Natural killer cell (primary cell): ENCODE results near the gene CACNG7. TPM values are rescaled to one million over a fixed set of nuclear protein-coding genes. Genes with fewer than 3 reads are reported as not detected.

ENCODE experiments used
- ATAC-seq, 3 donors: fragments of 150-1000 bp in 2 of 3; fragments of 200-7000 bp in 1 of 3; cut with Tn5 transposase; 1 replicate in 1 of 3; 2 replicates in 2 of 3; pipeline ENCODE4 v1.10.0; 2021; ENCODE audit warnings: mild to moderate bottlenecking in 2 of 3, moderate library complexity in 2 of 3
- DNase-seq, 2 donors: peaks; one replicate each; pipeline versions ENCODE4 v3.0.0 to v3.0.0-alpha.2; 2013 to 2021; ENCODE audit warnings: mixed read lengths in 1 of 2
- H3K27ac ChIP-seq: one replicate; pipeline ENCODE4 v1.5.1; 2013; ENCODE audit warnings: mild to moderate bottlenecking, low read length
- H3K27me3 ChIP-seq: one replicate; pipeline ENCODE4 v1.6.1; 2013; ENCODE audit warnings: low read length; ENCODE audit not compliant: control insufficient read depth, insufficient read depth
- H3K36me3 ChIP-seq: one replicate; pipeline ENCODE4 v1.6.1; 2013; ENCODE audit warnings: low read length; ENCODE audit not compliant: control insufficient read depth, insufficient read depth
- H3K4me1 ChIP-seq: one replicate; pipeline ENCODE4 v1.6.1; 2013; ENCODE audit warnings: low read length; ENCODE audit not compliant: control insufficient read depth, insufficient read depth
- H3K4me3 ChIP-seq: one replicate; pipeline ENCODE4 v1.5.1; 2013; ENCODE audit warnings: low read length
- H3K9me3 ChIP-seq: one replicate; pipeline ENCODE4 v1.6.1; 2013; ENCODE audit warnings: low read length; ENCODE audit not compliant: control insufficient read depth, insufficient read depth
- H3K27ac Mint-ChIP-seq, 2 donors: one replicate each; pipeline ENCODE4 v1.8.0; 2022; ENCODE audit warnings: mild to moderate bottlenecking in 2 of 2, mixed read lengths in 2 of 2, moderate library complexity in 1 of 2
- H3K27me3 Mint-ChIP-seq, 2 donors: one replicate each; pipeline ENCODE4 v1.8.0; 2022; ENCODE audit warnings: low read depth in 2 of 2, mixed read lengths in 2 of 2
- H3K36me3 Mint-ChIP-seq: one replicate; pipeline ENCODE4 v1.8.0; 2022; ENCODE audit warnings: mixed read lengths
- H3K4me1 Mint-ChIP-seq, 2 donors: one replicate each; pipeline ENCODE4 v1.8.0; 2022; ENCODE audit warnings: mixed read lengths in 2 of 2
- H3K4me3 Mint-ChIP-seq: one replicate; pipeline ENCODE4 v1.8.0; 2022; ENCODE audit warnings: mild to moderate bottlenecking, moderate library complexity, mixed read lengths
- H3K9me3 Mint-ChIP-seq, 2 donors: one replicate each; pipeline ENCODE4 v1.8.0; 2022; ENCODE audit warnings: mixed read lengths in 2 of 2
- WGBS: methylation state at CpG from one replicate; pipeline ENCODE4 v1.1.7; 2013; ENCODE audit warnings: missing lambda C conversion rate; ENCODE audit not compliant: insufficient coverage; 5-methylcytosine and 5-hydroxymethylcytosine counted together
- intact Hi-C: fragments of 100-400 bp; cut with micrococcal nuclease; formaldehyde crosslinking; loops from one replicate; pipeline ENCODE4 v1.14.2; 2022
- total RNA-seq, 4 donors: library from RNA; stranded (reverse); fragments of 120-200 nt in 1 of 4; gene quantifications; one replicate each; pipeline versions ENCODE4 v1.2.3 to v1.2.4, GENCODE V29; 2013 to 2022
- TF ChIP-seq, protein P1 (sequence below): fragments of 200-600 bp; IDR thresholded peaks from one replicate; pipeline ENCODE4 v1.8.0; 2022; ENCODE audit warnings: antibody characterized with exemption

Gene CACNG7
- total RNA-seq, 3 donors from 2014 or later (not counting 1 experiment from before 2014, with no cell fraction given), result not detected

DNA sequence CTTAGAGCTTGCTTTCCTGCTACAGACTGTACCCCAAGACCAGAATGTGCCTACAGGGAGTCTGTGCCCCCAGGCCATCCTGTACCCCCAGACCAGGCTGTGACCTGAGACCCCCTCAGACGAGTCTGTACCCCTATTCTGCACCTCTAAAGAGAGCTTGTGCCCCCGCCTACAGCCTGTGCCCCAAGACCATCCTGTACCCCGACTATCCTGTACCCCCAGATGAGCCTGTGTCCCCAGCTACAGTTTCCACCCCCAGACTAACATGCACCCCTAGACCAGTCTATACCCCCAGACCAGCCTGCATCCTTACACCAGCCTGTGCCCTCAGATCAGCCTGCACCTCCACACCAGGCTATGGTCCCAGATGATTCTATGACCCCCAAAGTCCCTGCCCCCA, 84.4 kb downstream of the CACNG7 start:
- H3K36me3 Mint-ChIP-seq, result no peaks in the 10 kb centered on the region
- ATAC-seq (no peak), DNase-seq (no peak)
- peaks cover 43 to 44% of the 10 kb centered on the region in 2 donors for H3K27me3 Mint-ChIP-seq
- H3K36me3 ChIP-seq, result no peaks in the 10 kb centered on the region
- H3K27me3 ChIP-seq, result peaks cover 12% of the 10 kb centered on the region
- H3K4me3 Mint-ChIP-seq, result no peak overlapping the region
- no peaks in the 10 kb centered on the region for H3K9me3 Mint-ChIP-seq
- TF ChIP-seq, protein P1, sequence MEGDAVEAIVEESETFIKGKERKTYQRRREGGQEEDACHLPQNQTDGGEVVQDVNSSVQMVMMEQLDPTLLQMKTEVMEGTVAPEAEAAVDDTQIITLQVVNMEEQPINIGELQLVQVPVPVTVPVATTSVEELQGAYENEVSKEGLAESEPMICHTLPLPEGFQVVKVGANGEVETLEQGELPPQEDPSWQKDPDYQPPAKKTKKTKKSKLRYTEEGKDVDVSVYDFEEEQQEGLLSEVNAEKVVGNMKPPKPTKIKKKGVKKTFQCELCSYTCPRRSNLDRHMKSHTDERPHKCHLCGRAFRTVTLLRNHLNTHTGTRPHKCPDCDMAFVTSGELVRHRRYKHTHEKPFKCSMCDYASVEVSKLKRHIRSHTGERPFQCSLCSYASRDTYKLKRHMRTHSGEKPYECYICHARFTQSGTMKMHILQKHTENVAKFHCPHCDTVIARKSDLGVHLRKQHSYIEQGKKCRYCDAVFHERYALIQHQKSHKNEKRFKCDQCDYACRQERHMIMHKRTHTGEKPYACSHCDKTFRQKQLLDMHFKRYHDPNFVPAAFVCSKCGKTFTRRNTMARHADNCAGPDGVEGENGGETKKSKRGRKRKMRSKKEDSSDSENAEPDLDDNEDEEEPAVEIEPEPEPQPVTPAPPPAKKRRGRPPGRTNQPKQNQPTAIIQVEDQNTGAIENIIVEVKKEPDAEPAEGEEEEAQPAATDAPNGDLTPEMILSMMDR, result no peak
- intact Hi-C loops, result no loop called here
- no peak overlapping the region for H3K27ac ChIP-seq
- peaks cover 0 to 6% of the 10 kb centered on the region in 2 donors for H3K4me1 Mint-ChIP-seq
- peaks cover 8% of the 10 kb centered on the region for H3K4me1 ChIP-seq
- no peak overlapping the region for H3K27ac Mint-ChIP-seq
- WGBS, result 62% methylated on average over 3 of the region's 3 CpGs
- H3K4me3 ChIP-seq, result no peak overlapping the region
- no peaks in the 10 kb centered on the region for H3K9me3 ChIP-seq

Other genes with a start within 250 kb of the CACNG7 start
- 10 to 100 TPM in 1 of 3 donors, under 1 TPM in 2; 0.35 to 13.6 (median 0.84) TPM for gene NLRP12, start 85.0 kb upstream of the CACNG7 start, total RNA-seq
- 100 to 1,000 TPM; 219 to 658 (median 296) TPM for gene MYADM, start 41.4 kb upstream of the CACNG7 start, total RNA-seq
- 1 to 10 TPM in 2 of 3 donors, under 1 TPM in 1; 0.55 to 2.6 (median 1.5) TPM for gene PRKCG, start 27.1 kb upstream of the CACNG7 start, total RNA-seq
- 1 to 10 TPM in 1 of 3 donors, not detected in 2; 2.3 TPM for gene CACNG8, start 53.7 kb downstream of the CACNG7 start, total RNA-seq
- 10 to 100 TPM in 1 of 3 donors, not detected in 2; 11.5 TPM for gene CACNG6, start 82.4 kb downstream of the CACNG7 start, total RNA-seq
- 1 to 10 TPM in 2 of 3 donors, under 1 TPM in 1; 0.72 to 2.8 (median 2.7) TPM for gene VSTM1, start 154.6 kb downstream of the CACNG7 start, total RNA-seq
- gene TARM1, start 172.1 kb downstream of the CACNG7 start, total RNA-seq, result not detected
- 1 to 10 TPM; 2.3 to 5.4 (median 4.4) TPM for gene OSCAR, start 191.5 kb downstream of the CACNG7 start, total RNA-seq
- 10 to 100 TPM; 48.4 to 91.9 (median 71.4) TPM for gene NDUFA3, start 193.6 kb downstream of the CACNG7 start, total RNA-seq
- gene TFPT, start 206.4 kb downstream of the CACNG7 start, total RNA-seq, result 10 to 100 TPM; 14.1 to 14.4 (median 14.2) TPM
- 10 to 100 TPM; 64.4 to 65.9 (median 64.9) TPM for gene PRPF31, start 206.5 kb downstream of the CACNG7 start, total RNA-seq
- gene CNOT3, start 228.5 kb downstream of the CACNG7 start, total RNA-seq, result 10 to 100 TPM; 46.3 to 73.9 (median 51.7) TPM